ENCODE results near the gene WNT2.

Gene WNT2

DNA sequence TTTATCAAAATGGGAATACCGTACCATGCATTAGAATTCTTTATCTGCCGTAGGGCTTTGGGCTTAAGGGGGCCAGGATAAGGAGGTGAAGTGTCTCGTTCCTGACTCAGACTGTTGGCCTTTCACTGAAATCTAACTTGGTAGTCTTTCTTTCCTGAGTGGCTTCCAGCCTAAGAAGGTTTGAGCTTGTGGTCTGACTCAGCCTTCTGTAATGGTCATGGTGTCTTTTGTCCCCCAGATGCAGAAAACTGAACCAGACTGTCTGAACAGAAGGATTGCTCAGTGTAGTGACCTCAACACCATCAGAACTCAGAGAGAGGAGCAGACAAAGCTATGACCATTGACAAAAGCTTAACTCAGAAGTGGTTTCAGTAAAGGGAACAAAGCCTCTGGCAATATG lies 39.5 kb downstream of the WNT2 start:
- H3K4me3 Mint-ChIP-seq = no peak overlapping the region
- H3K27ac Mint-ChIP-seq = no peak overlapping the region
- H3K36me3 Mint-ChIP-seq (ENCODE audit: low read depth) = no peaks in the 10 kb centered on the region
- no peak for DNase-seq
- H3K9me3 Mint-ChIP-seq = no peaks in the 10 kb centered on the region
- no peaks in the 10 kb centered on the region for H3K27me3 Mint-ChIP-seq
- H3K4me1 Mint-ChIP-seq (ENCODE audit: low read depth) = no peaks in the 10 kb centered on the region

GRCh38 chr7:117282239-117282812 lies 40.5 kb downstream of the WNT2 start:
- Mint-ChIP-seq H3K4me1 (ENCODE audit: low read depth) (no peaks in the 10 kb centered on the region), H3K27me3 (no peaks in the 10 kb centered on the region), H3K9me3 (no peaks in the 10 kb centered on the region), H3K4me3 (no peak overlapping the region), H3K27ac (no peak overlapping the region), H3K36me3 (ENCODE audit: low read depth) (no peaks in the 10 kb centered on the region)
- DNase-seq = no peak

DNA sequence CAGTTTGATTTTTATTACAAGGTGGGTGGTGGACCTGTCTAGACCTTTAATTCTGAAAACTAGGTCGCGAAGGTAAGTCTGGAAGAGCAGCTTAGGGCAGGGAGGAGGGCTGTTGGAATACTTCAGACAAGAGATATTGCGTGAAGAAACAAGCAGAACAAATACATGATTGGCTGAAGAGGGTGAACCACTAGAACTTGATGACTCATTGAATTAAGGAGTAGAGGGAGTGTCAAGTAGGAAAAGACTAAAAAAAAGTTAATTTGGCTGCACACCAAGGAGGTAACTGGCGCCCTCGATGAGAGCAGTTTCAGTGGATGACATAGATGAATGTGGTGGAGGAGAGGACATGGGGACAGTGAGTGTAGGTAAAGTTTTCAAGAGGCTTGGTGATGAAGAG lies 41.3 kb downstream of the WNT2 start:
- H3K36me3 Mint-ChIP-seq (ENCODE audit: low read depth) = no peaks in the 10 kb centered on the region
- no peaks in the 10 kb centered on the region for H3K4me1 Mint-ChIP-seq (ENCODE audit: low read depth)
- H3K27me3 Mint-ChIP-seq = no peaks in the 10 kb centered on the region
- no peak overlapping the region for H3K27ac Mint-ChIP-seq
- H3K4me3 Mint-ChIP-seq = no peak overlapping the region
- DNase-seq = no peak
- no peaks in the 10 kb centered on the region for H3K9me3 Mint-ChIP-seq

DNA sequence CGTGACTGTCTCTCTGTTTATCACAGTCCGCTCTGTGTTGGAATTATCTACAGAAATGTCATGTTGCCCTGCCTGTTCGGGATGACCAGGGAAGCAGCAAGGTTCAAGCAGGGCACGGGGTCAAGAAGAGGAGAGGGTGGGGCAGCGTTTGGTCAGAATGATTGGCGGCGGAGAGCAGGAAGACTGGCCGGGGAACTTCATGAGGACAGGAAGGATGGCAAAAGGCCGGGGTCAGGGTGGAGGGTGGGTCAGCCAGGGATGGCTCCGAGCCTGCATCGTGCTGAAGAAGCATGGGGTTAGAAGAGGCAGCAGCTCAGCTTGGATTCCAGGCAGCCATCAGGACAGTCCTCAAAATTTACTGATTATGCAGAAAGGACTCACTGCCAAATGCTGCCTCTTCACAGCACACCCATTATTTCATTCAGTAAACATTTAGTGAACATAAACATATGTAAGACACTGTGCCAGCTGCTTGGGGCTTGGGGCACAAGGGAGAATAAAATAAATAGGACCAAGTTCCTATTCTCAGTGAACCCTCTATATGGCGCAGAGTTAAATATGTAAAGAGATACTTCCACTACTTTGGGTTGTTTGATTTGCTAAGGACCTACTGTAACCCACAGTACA lies 42.8 kb downstream of the WNT2 start:
- Mint-ChIP-seq H3K4me1 (ENCODE audit: low read depth) (no peaks in the 10 kb centered on the region), H3K27me3 (peaks cover 5% of the 10 kb centered on the region), H3K9me3 (no peaks in the 10 kb centered on the region), H3K36me3 (ENCODE audit: low read depth) (no peaks in the 10 kb centered on the region), H3K4me3 (no peak overlapping the region), H3K27ac (no peak overlapping the region)
- no peak for DNase-seq

DNA sequence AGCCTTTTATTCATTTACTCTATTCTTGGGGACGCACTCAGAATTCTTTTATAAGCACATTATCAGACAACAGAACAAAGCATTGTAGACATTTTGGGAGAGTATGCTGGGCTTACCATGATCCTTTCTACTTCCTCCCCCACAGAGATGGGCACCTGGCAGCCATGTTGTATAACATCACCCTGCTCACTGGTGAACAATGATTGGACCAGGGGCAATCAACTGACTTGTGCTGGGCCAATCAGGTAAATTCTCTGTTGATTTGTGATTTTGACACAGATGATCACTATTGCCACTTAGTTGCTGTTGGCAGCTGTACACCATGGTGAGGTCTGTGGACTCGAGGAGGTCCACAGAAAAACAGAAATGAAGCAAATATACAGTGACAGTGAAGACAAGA lies 43.7 kb downstream of the WNT2 start:
- Mint-ChIP-seq H3K27ac (no peak overlapping the region), H3K36me3 (ENCODE audit: low read depth) (no peaks in the 10 kb centered on the region), H3K27me3 (peaks cover 9% of the 10 kb centered on the region), H3K9me3 (no peaks in the 10 kb centered on the region), H3K4me3 (no peak overlapping the region), H3K4me1 (ENCODE audit: low read depth) (no peaks in the 10 kb centered on the region)
- no peak for DNase-seq

GRCh38 chr7:117278040-117278439 lies 44.8 kb downstream of the WNT2 start:
- Mint-ChIP-seq H3K4me1 (ENCODE audit: low read depth) (no peaks in the 10 kb centered on the region), H3K27ac (no peak overlapping the region), H3K9me3 (no peaks in the 10 kb centered on the region), H3K27me3 (peaks cover 11% of the 10 kb centered on the region), H3K4me3 (no peak overlapping the region), H3K36me3 (ENCODE audit: low read depth) (no peaks in the 10 kb centered on the region)
- no peak for DNase-seq

- no peak for DNase-seq
- Mint-ChIP-seq H3K9me3 (no peaks in the 10 kb centered on the region), H3K27ac (no peak overlapping the region), H3K27me3 (peaks cover 15% of the 10 kb centered on the region), H3K4me1 (ENCODE audit: low read depth) (no peaks in the 10 kb centered on the region), H3K36me3 (ENCODE audit: low read depth) (no peaks in the 10 kb centered on the region), H3K4me3 (no peak overlapping the region)
Measured at GRCh38 chr7:117277576-117277975, 45.3 kb downstream of the WNT2 start.

- H3K27ac Mint-ChIP-seq = no peak overlapping the region
- DNase-seq = no peak
- H3K9me3 Mint-ChIP-seq = no peaks in the 10 kb centered on the region
- H3K27me3 Mint-ChIP-seq = peaks cover 30% of the 10 kb centered on the region
- H3K4me3 Mint-ChIP-seq = no peak overlapping the region
- no peaks in the 10 kb centered on the region for H3K36me3 Mint-ChIP-seq (ENCODE audit: low read depth)
- H3K4me1 Mint-ChIP-seq (ENCODE audit: low read depth) = peaks cover 3% of the 10 kb centered on the region
Measured at GRCh38 chr7:117274951-117275350, 47.9 kb downstream of the WNT2 start.

DNA sequence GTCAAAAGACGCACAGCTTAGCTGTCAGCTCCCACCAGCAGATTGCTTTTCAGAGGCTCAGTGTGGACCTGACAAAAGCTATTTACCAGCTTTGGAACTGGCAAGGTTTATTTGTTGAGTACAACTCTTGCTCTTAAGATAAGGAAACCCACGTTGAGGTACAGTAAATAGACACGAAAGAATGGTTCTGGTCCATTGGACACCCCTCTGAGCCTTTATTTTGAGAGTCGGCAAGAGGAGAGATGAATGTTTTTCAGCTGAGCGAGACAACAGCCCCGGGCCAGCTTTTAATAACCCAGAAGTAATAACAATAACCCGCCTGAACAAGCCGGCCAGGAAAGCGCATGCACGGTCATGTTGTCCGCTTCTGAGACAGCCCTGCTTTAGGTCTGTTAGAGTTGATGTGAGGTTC lies 49.0 kb downstream of the WNT2 start:
- Mint-ChIP-seq H3K27ac (no peak overlapping the region), H3K9me3 (no peaks in the 10 kb centered on the region), H3K27me3 (peaks cover 31% of the 10 kb centered on the region), H3K36me3 (ENCODE audit: low read depth) (no peaks in the 10 kb centered on the region), H3K4me1 (ENCODE audit: low read depth) (peaks cover 11% of the 10 kb centered on the region), H3K4me3 (no peak overlapping the region)
- DNase-seq = no peak

- no peak for DNase-seq
- no peak overlapping the region for H3K27ac Mint-ChIP-seq
Measured at GRCh38 chr7:117273325-117273724, 49.5 kb downstream of the WNT2 start.

GRCh38 chr7:117272017-117272759 lies 50.7 kb downstream of the WNT2 start:
- Mint-ChIP-seq H3K27ac (no peak overlapping the region), H3K27me3 (peaks cover 38% of the 10 kb centered on the region), H3K36me3 (ENCODE audit: low read depth) (no peaks in the 10 kb centered on the region), H3K4me3 (no peak overlapping the region), H3K9me3 (no peaks in the 10 kb centered on the region), H3K4me1 (ENCODE audit: low read depth) (peaks cover 11% of the 10 kb centered on the region)
- DNase-seq = no peak

More at GRCh38 chr7:117273325-117273724, 49.5 kb downstream of the WNT2 start:
- Mint-ChIP-seq H3K4me1 (ENCODE audit: low read depth) (peaks cover 11% of the 10 kb centered on the region), H3K4me3 (no peak overlapping the region), H3K27me3 (peaks cover 31% of the 10 kb centered on the region), H3K9me3 (no peaks in the 10 kb centered on the region), H3K36me3 (ENCODE audit: low read depth) (no peaks in the 10 kb centered on the region)

DNA sequence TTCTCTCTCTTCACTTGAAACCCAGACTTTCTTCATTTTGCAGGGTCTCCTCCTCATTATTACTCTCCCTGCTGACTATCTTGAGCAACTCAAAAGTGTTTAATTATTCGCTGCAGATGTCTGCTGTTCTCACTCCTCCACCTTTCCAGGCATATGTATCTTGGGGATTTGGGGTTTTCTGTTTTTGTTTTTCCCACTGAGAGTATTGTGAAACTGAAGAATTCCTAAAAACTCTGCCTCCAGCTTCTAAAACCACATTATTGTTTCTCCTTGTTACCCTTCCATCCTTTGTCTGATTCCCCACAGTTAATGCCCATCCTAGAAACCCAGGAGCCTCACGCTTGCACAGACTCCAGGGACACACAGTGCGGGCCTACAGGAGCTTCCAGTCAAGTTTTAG lies 51.3 kb downstream of the WNT2 start:
- Mint-ChIP-seq H3K9me3 (no peaks in the 10 kb centered on the region), H3K27me3 (peaks cover 43% of the 10 kb centered on the region), H3K27ac (no peak overlapping the region), H3K36me3 (ENCODE audit: low read depth) (no peaks in the 10 kb centered on the region), H3K4me3 (no peak overlapping the region), H3K4me1 (ENCODE audit: low read depth) (peaks cover 11% of the 10 kb centered on the region)
- no peak for DNase-seq

GRCh38 chr7:117270371-117270770 lies 52.5 kb downstream of the WNT2 start:
- Mint-ChIP-seq H3K27me3 (peaks cover 41% of the 10 kb centered on the region), H3K36me3 (ENCODE audit: low read depth) (no peaks in the 10 kb centered on the region)

GRCh38 chr7:117269886-117270285 lies 53.0 kb downstream of the WNT2 start:
- Mint-ChIP-seq H3K36me3 (ENCODE audit: low read depth) (no peaks in the 10 kb centered on the region), H3K27me3 (peaks cover 38% of the 10 kb centered on the region), H3K9me3 (no peaks in the 10 kb centered on the region), H3K27ac (peak overlapping the region; percentile 16), H3K4me3 (no peak overlapping the region), H3K4me1 (ENCODE audit: low read depth) (peaks cover 11% of the 10 kb centered on the region)
- no peak for DNase-seq

More at GRCh38 chr7:117270371-117270770, 52.5 kb downstream of the WNT2 start:
- Mint-ChIP-seq H3K9me3 (no peaks in the 10 kb centered on the region), H3K4me1 (ENCODE audit: low read depth) (peaks cover 11% of the 10 kb centered on the region), H3K4me3 (no peak overlapping the region), H3K27ac (no peak overlapping the region)
- DNase-seq = no peak

DNA sequence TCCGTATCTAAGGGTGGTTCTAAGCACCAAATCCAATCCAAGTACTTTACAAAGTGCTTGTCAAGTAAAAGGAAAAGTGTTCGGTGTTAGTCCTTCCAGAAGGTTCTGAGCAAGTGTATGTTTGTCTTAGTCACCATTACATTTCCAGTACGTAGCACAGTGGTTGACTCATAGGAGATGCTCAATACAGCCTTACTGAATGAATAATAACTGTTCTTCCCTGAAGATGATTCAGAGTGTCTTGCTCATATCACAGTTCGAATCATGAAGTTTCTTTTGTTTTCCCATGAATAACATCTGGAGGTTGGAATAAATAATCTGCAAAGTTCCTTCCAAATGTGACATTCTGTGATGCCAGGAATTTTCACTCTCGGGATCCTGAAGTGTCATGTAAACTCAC lies 53.4 kb downstream of the WNT2 start:
- no peak for DNase-seq
- H3K27me3 Mint-ChIP-seq = peaks cover 35% of the 10 kb centered on the region
- no peaks in the 10 kb centered on the region for H3K36me3 Mint-ChIP-seq (ENCODE audit: low read depth)
- no peaks in the 10 kb centered on the region for H3K9me3 Mint-ChIP-seq
- peak overlapping the region; percentile 29 for H3K27ac Mint-ChIP-seq
- peaks cover 11% of the 10 kb centered on the region for H3K4me1 Mint-ChIP-seq (ENCODE audit: low read depth)
- H3K4me3 Mint-ChIP-seq = no peak overlapping the region
